GM13976 (cell line): ENCODE results near the gene ATP5F1A.

Experiments
- DNase-seq: peaks from one replicate; pipeline ENCODE4 v3.0.0; 2012; ENCODE audit warnings: low spot score
- CTCF ChIP-seq: IDR thresholded peaks from 2 replicates; pipeline ENCODE4 v1.5.1; 2012; ENCODE audit warnings: borderline replicate concordance, mild to moderate bottlenecking; ENCODE audit not compliant: insufficient read depth; ENCODE audit errors: extremely low read depth, missing control alignments, control extremely low read depth
- in situ Hi-C: fragments of 300-500 bp; cut with MboI; formaldehyde crosslinking; loops from one replicate; pipeline ENCODE4 v1.12.0; 2022; ENCODE audit warnings: low sequenced_read_pairs, mixed read lengths, inconsistent platforms; ENCODE audit not compliant: unreplicated experiment

ATP5F1A gene

GRCh38 chr18:46070232-46070631 is 27.9 kb downstream of the ATP5F1A start:
- in situ Hi-C loops, result loop anchor here (10.0 kb wide), 1 partner anchor 395 kb away; no protein-coding TSS in a partner anchor
- TF ChIP-seq CTCF, result no peak
- no peak for DNase-seq

GRCh38 chr18:46069524-46069923 is 28.6 kb downstream of the ATP5F1A start:
- in situ Hi-C loops, result no loop called here
- no peak for DNase-seq
- no peak for TF ChIP-seq CTCF

GRCh38 chr18:46068763-46069162 is 29.3 kb downstream of the ATP5F1A start:
- in situ Hi-C loops, result no loop called here
- no peak for TF ChIP-seq CTCF
- no peak for DNase-seq

- no peak for TF ChIP-seq CTCF
- no peak for DNase-seq
- in situ Hi-C loops, result no loop called here
Observed at GRCh38 chr18:46067438-46068007, 30.6 kb downstream of the ATP5F1A start.

GRCh38 chr18:46062781-46063180 is 35.3 kb downstream of the ATP5F1A start:
- TF ChIP-seq CTCF, result no peak
- DNase-seq, result no peak

GRCh38 chr18:46061796-46062195 is 36.3 kb downstream of the ATP5F1A start:
- TF ChIP-seq CTCF, result no peak
- in situ Hi-C loops, result no loop called here
- DNase-seq, result no peak

More at GRCh38 chr18:46062781-46063180, 35.3 kb downstream of the ATP5F1A start:
- in situ Hi-C loops, result no loop called here
